Astrocyte (in vitro differentiated cells and primary cell): ENCODE results near the gene TTBK2. TPM values are rescaled to one million over a fixed set of nuclear protein-coding genes. Genes with fewer than 3 reads are reported as not detected.

ENCODE experiments used
- DNase-seq: peaks from one replicate; pipeline ENCODE4 v3.0.0-alpha.2; 2010; ENCODE audit warnings: low read depth
- FAIRE-seq: peaks from 2 replicates; lab custom pipeline; 2011; peaks lifted over from hg19 to GRCh38; lab: Jason Lieb, UNC
- H2AFZ ChIP-seq: 2 replicates; pipeline ENCODE4 v1.6.0; 2012; ENCODE audit warnings: low read depth, low read length, inconsistent platforms
- H3K27ac ChIP-seq: 2 replicates; pipeline ENCODE4 v1.5.1; 2011; ENCODE audit warnings: low read depth, low read length, inconsistent platforms
- H3K27me3 ChIP-seq: 2 replicates; pipeline ENCODE4 v1.6.0; 2011; ENCODE audit warnings: low read length, inconsistent platforms; ENCODE audit not compliant: insufficient read depth
- H3K36me3 ChIP-seq: 2 replicates; pipeline ENCODE4 v1.5.1; 2011; ENCODE audit warnings: low read length, inconsistent platforms; ENCODE audit not compliant: insufficient read depth
- H3K4me1 ChIP-seq: 2 replicates; pipeline ENCODE4 v1.5.1; 2011; ENCODE audit warnings: low read length, inconsistent platforms; ENCODE audit not compliant: insufficient read depth
- H3K4me2 ChIP-seq: 2 replicates; pipeline ENCODE4 v1.6.0; 2012; ENCODE audit warnings: low read length, inconsistent platforms
- H3K4me3 ChIP-seq: 2 replicates; pipeline ENCODE4 v1.5.1; 2011; ENCODE audit warnings: low read depth, mild to moderate bottlenecking, low read length, inconsistent platforms; ENCODE audit not compliant: insufficient read depth
- H3K79me2 ChIP-seq: 2 replicates; pipeline ENCODE4 v1.6.0; 2012; ENCODE audit warnings: mild to moderate bottlenecking, low read length, inconsistent platforms; ENCODE audit not compliant: insufficient read depth
- H3K9ac ChIP-seq: 2 replicates; pipeline ENCODE4 v1.6.0; 2012; ENCODE audit warnings: mild to moderate bottlenecking, low read length, inconsistent platforms
- H3K9me3 ChIP-seq: 2 replicates; pipeline ENCODE4 v1.5.1; 2012; ENCODE audit warnings: low read depth, mild to moderate bottlenecking, low read length, inconsistent platforms; ENCODE audit not compliant: insufficient read depth
- H4K20me1 ChIP-seq: 2 replicates; pipeline ENCODE4 v1.6.0; 2012; ENCODE audit warnings: low read length, inconsistent platforms; ENCODE audit not compliant: insufficient read depth
- H3K27ac Mint-ChIP-seq: one replicate; pipeline ENCODE4 v1.8.0; 2021; ENCODE audit warnings: mild to moderate bottlenecking, mixed read lengths; ENCODE audit not compliant: unreplicated experiment
- H3K27me3 Mint-ChIP-seq: one replicate; pipeline ENCODE4 v1.8.0; 2021; ENCODE audit warnings: low read depth, mixed read lengths; ENCODE audit not compliant: unreplicated experiment
- H3K36me3 Mint-ChIP-seq: one replicate; pipeline ENCODE4 v1.8.0; 2021; ENCODE audit warnings: low read depth, mixed read lengths; ENCODE audit not compliant: unreplicated experiment
- H3K4me1 Mint-ChIP-seq: one replicate; pipeline ENCODE4 v1.8.0; 2021; ENCODE audit warnings: low read depth, mixed read lengths; ENCODE audit not compliant: unreplicated experiment
- H3K4me3 Mint-ChIP-seq: one replicate; pipeline ENCODE4 v1.8.0; 2021; ENCODE audit warnings: mild to moderate bottlenecking, moderate library complexity, mixed read lengths; ENCODE audit not compliant: unreplicated experiment
- H3K9me3 Mint-ChIP-seq: one replicate; pipeline ENCODE4 v1.8.0; 2021; ENCODE audit warnings: mild to moderate bottlenecking, mixed read lengths; ENCODE audit not compliant: unreplicated experiment
- EZH2 ChIP-seq: IDR thresholded peaks from 2 replicates; pipeline ENCODE4 v1.6.1; 2012; ENCODE audit warnings: mild to moderate bottlenecking, low read length, inconsistent platforms; ENCODE audit not compliant: insufficient read depth
- total RNA-seq: library from RNA; stranded (reverse); gene quantifications from 2 replicates; pipeline ENCODE4 v1.2.1, GENCODE V29; 2021
- TF ChIP-seq, protein P1 (sequence below): IDR thresholded peaks from 2 replicates; pipeline ENCODE4 v1.5.1; 2011; ENCODE audit warnings: low read depth, mild to moderate bottlenecking, inconsistent platforms, low read length, moderate library complexity; ENCODE audit not compliant: insufficient read depth

TTBK2 gene
- total RNA-seq, 1 donor from 2014 or later, result 14.8 TPM

DNA sequence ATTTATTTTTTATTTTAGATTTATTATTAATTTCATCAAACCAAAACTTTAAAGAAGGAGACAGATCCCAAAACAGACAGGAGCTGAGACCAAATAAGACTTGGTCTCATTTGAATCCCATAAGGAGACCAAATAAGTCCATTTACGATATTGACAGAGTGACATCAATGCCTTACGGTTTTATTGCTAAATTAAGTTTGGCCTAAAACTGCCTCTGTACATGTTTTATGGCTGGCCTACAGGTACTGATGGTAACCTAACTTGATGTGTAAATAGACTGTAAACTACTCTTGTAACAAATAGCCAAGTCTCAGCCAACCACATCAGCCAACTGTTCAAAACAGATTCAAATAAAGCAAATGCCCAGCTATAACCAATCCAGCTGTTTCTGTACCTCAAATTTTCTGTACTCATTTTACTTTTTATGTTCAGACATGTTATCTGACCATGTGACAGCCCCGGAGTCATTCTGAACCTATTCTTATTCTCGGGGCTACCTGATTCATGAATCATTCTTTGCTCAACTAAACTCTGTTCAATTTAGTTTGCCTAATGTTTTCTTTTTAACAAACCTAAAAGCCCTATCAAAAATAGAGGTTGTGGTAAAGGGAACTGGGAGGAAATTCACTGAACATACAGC is 94.2 kb downstream of the TTBK2 start:
- TF ChIP-seq, protein P1, sequence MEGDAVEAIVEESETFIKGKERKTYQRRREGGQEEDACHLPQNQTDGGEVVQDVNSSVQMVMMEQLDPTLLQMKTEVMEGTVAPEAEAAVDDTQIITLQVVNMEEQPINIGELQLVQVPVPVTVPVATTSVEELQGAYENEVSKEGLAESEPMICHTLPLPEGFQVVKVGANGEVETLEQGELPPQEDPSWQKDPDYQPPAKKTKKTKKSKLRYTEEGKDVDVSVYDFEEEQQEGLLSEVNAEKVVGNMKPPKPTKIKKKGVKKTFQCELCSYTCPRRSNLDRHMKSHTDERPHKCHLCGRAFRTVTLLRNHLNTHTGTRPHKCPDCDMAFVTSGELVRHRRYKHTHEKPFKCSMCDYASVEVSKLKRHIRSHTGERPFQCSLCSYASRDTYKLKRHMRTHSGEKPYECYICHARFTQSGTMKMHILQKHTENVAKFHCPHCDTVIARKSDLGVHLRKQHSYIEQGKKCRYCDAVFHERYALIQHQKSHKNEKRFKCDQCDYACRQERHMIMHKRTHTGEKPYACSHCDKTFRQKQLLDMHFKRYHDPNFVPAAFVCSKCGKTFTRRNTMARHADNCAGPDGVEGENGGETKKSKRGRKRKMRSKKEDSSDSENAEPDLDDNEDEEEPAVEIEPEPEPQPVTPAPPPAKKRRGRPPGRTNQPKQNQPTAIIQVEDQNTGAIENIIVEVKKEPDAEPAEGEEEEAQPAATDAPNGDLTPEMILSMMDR, result no peak
- no peak for TF ChIP-seq EZH2
- H3K4me3 ChIP-seq, result no peak overlapping the region
- no peaks in the 10 kb centered on the region for H3K9me3 ChIP-seq
- Mint-ChIP-seq H3K27me3 (no peaks in the 10 kb centered on the region), H3K36me3 (peaks cover 5% of the 10 kb centered on the region), H3K27ac (no peak overlapping the region), H3K4me1 (no peaks in the 10 kb centered on the region), H3K4me3 (no peak overlapping the region), H3K9me3 (no peaks in the 10 kb centered on the region)
- H3K27me3 ChIP-seq, result no peaks in the 10 kb centered on the region
- FAIRE-seq (no peak), DNase-seq (no peak)
- no peaks in the 10 kb centered on the region for H3K36me3 ChIP-seq
- no peaks in the 10 kb centered on the region for H3K4me1 ChIP-seq
- no peak overlapping the region for H3K9ac ChIP-seq
- H3K4me2 ChIP-seq, result no peak overlapping the region
- H3K79me2 ChIP-seq, result no peaks in the 10 kb centered on the region
- H4K20me1 ChIP-seq, result no peaks in the 10 kb centered on the region
- H3K27ac ChIP-seq, result no peak overlapping the region
- no peak overlapping the region for H2AFZ ChIP-seq

DNA sequence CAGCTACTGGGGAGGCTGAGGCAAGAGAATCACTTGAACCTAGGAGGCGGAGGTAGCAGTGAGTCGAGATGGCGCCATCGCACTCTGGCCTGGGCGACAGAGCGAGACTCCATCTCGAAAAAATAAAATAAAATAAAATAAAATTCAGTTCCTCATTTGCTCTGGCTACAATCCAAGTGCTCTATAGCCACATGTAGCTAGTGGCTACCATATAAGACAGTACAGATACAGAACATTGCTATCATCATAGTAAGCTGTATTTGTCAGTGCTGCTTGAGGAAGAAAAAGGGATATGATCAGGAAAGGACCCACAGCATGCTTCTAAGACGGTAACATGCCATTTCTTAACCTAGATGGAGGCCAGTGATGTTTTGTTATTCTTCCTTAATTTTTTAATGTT is 95.0 kb downstream of the TTBK2 start:
- Mint-ChIP-seq H3K4me3 (no peak overlapping the region), H3K36me3 (peaks cover 6% of the 10 kb centered on the region), H3K4me1 (no peaks in the 10 kb centered on the region), H3K27me3 (no peaks in the 10 kb centered on the region), H3K27ac (no peak overlapping the region), H3K9me3 (no peaks in the 10 kb centered on the region)
- no peak overlapping the region for H3K4me3 ChIP-seq
- FAIRE-seq (no peak), DNase-seq (no peak)
- TF ChIP-seq, protein P1, result no peak
- no peak for TF ChIP-seq EZH2
- H2AFZ ChIP-seq, result no peak overlapping the region
- H3K9me3 ChIP-seq, result no peaks in the 10 kb centered on the region
- no peaks in the 10 kb centered on the region for H3K4me1 ChIP-seq
- H3K9ac ChIP-seq, result no peak overlapping the region
- no peak overlapping the region for H3K27ac ChIP-seq
- no peaks in the 10 kb centered on the region for H4K20me1 ChIP-seq
- no peak overlapping the region for H3K4me2 ChIP-seq
- H3K27me3 ChIP-seq, result no peaks in the 10 kb centered on the region
- H3K79me2 ChIP-seq, result no peaks in the 10 kb centered on the region
- no peaks in the 10 kb centered on the region for H3K36me3 ChIP-seq

DNA sequence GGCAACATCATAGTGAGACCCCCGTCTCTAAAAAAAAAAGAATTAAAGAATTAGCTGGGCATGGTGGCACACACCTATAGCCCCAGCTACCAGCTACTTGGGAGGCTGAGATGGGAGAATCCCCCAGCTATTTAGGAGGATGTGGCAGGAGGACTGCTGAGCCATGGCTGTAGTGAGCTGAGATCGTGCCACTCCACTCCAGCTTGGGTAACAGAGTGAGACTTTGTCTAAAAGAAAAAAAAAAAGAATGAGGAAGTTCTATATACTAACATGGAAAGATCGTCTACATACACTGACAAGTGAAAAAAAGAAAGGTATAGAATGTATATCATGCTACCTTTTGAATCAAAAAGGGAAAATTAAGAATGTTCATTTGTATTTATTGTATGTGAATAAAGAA is 99.8 kb downstream of the TTBK2 start:
- TF ChIP-seq, protein P1, result no peak
- no peak for TF ChIP-seq EZH2
- Mint-ChIP-seq H3K27ac (no peak overlapping the region), H3K4me1 (no peaks in the 10 kb centered on the region), H3K4me3 (no peak overlapping the region), H3K36me3 (peaks cover 6% of the 10 kb centered on the region), H3K9me3 (no peaks in the 10 kb centered on the region), H3K27me3 (no peaks in the 10 kb centered on the region)
- Histone ChIP-seq H2AFZ (no peak overlapping the region), H4K20me1 (no peaks in the 10 kb centered on the region), H3K79me2 (no peaks in the 10 kb centered on the region), H3K9me3 (no peaks in the 10 kb centered on the region), H3K4me3 (no peak overlapping the region), H3K27ac (no peak overlapping the region), H3K27me3 (no peaks in the 10 kb centered on the region), H3K4me2 (no peak overlapping the region), H3K9ac (no peak overlapping the region), H3K36me3 (no peaks in the 10 kb centered on the region), H3K4me1 (no peaks in the 10 kb centered on the region)
- FAIRE-seq (no peak), DNase-seq (no peak)
